HepG2 (cell line): ENCODE results near the gene COQ9. TPM values are rescaled to one million over a fixed set of nuclear protein-coding genes. Genes with fewer than 3 reads are reported as not detected.

Source experiments
- ARID4A ChIP-seq: sonication (generic); formaldehyde crosslinking; IDR thresholded peaks from 2 replicates; pipeline ENCODE4 v1.5.0; 2020; ENCODE audit warnings: mild to moderate bottlenecking, missing genetic modification reagents, borderline replicate concordance
- CBX1 ChIP-seq: IDR thresholded peaks from one replicate; pipeline ENCODE4 v1.6.1; 2016; ENCODE audit warnings: antibody characterized with exemption, low read depth
- GMEB2 ChIP-seq: IDR thresholded peaks from 2 replicates; pipeline ENCODE4 v1.6.1; 2016; ENCODE audit warnings: missing biosample characterization, missing genetic modification reagents, low read depth
- HES4 ChIP-seq: sonication (generic); formaldehyde crosslinking; IDR thresholded peaks from 2 replicates; pipeline ENCODE4 v1.9.0; 2021; ENCODE audit warnings: mild to moderate bottlenecking, missing genetic modification reagents, borderline replicate concordance
- HINFP ChIP-seq: sonication (generic); formaldehyde crosslinking; IDR thresholded peaks from 2 replicates; pipeline ENCODE4 v1.4.0; 2020; ENCODE audit warnings: low read depth, mild to moderate bottlenecking, missing genetic modification reagents
- MEIS1 ChIP-seq: sonication (generic); formaldehyde crosslinking; IDR thresholded peaks from 2 replicates; pipeline ENCODE4 v1.9.0; 2021; ENCODE audit warnings: mild to moderate bottlenecking, missing genetic modification reagents, moderate library complexity, borderline replicate concordance
- NCOR1 ChIP-seq: fragments of 200-600 bp; sonication (generic); IDR thresholded peaks from 2 replicates; pipeline ENCODE4 v1.7.0; 2017; ENCODE audit warnings: antibody characterized with exemption, low read length, borderline replicate concordance
- NFKBIZ ChIP-seq: IDR thresholded peaks from 2 replicates; pipeline ENCODE4 v1.6.1; 2018; ENCODE audit warnings: missing genetic modification reagents, missing compliant biosample characterization
- NPAS2 ChIP-seq: sonication (generic); formaldehyde crosslinking; IDR thresholded peaks from 2 replicates; pipeline ENCODE4 v1.8.0; 2022; ENCODE audit warnings: mild to moderate bottlenecking, missing genetic modification reagents, borderline replicate concordance
- NR1H2 ChIP-seq: sonication (generic); formaldehyde crosslinking; IDR thresholded peaks from 2 replicates; pipeline ENCODE4 v1.8.1; 2022; ENCODE audit warnings: low read depth, missing genetic modification reagents, borderline replicate concordance
- RBM22 ChIP-seq: fragments of 200-400 bp; formaldehyde crosslinking; optimal IDR thresholded peaks from 2 replicates; pipeline ENCODE3; 2017; ENCODE audit warnings: mild to moderate bottlenecking, low read length, moderate library complexity
- SPEN ChIP-seq: sonication (generic); formaldehyde crosslinking; IDR thresholded peaks from 2 replicates; pipeline ENCODE4 v1.5.1; 2020; ENCODE audit warnings: low read depth, mild to moderate bottlenecking, missing genetic modification reagents
- SSRP1 ChIP-seq: IDR thresholded peaks from 2 replicates; pipeline ENCODE4 v1.6.1; 2016; ENCODE audit warnings: control low read depth
- SUZ12 ChIP-seq: fragments of 150-350 bp; IDR thresholded peaks from 2 replicates; pipeline ENCODE4 v1.6.1; 2014; ENCODE audit warnings: low read depth, low read length
- TRIM24 ChIP-seq: sonication (generic); formaldehyde crosslinking; IDR thresholded peaks from 2 replicates; pipeline ENCODE4 v1.8.0; 2022; ENCODE audit warnings: mild to moderate bottlenecking, missing genetic modification reagents
- ZNF225 ChIP-seq: sonication (generic); formaldehyde crosslinking; IDR thresholded peaks from 2 replicates; pipeline ENCODE4 v1.4.0; 2020; ENCODE audit warnings: mild to moderate bottlenecking, missing genetic modification reagents
- ZNF432 ChIP-seq: sonication (generic); formaldehyde crosslinking; IDR thresholded peaks from 2 replicates; pipeline ENCODE4 v1.5.0; 2020; ENCODE audit warnings: missing genetic modification reagents, mild to moderate bottlenecking, borderline replicate concordance
- ZNF777 ChIP-seq: sonication (generic); formaldehyde crosslinking; IDR thresholded peaks from 2 replicates; pipeline ENCODE4 v1.4.0; 2020; ENCODE audit warnings: missing genetic modification reagents
- ZNF839 ChIP-seq: sonication (generic); formaldehyde crosslinking; IDR thresholded peaks from 2 replicates; pipeline ENCODE4 v1.4.0; 2020; ENCODE audit warnings: missing genetic modification reagents, mild to moderate bottlenecking, borderline replicate concordance
- polyA plus RNA-seq, 8 experiments: library from polyadenylated mRNA; depleted of rRNA in 3 of 8; stranded (reverse) in 7 of 8; unstranded in 1 of 8; fragments of >200 nt; fragmentation: Illumina TruSeq in 4 of 8; extraction: Trizol in 4 of 8; gene quantifications; 2 replicates each; pipeline versions ENCODE4 v1.2.1 to v1.2.3, GENCODE V29; 2011 to 2016; ENCODE audit warnings: low read depth in 4 of 8, missing spikeins in 1 of 8, mixed read lengths in 1 of 8; ENCODE audit not compliant: insufficient read depth in 1 of 8
- total RNA-seq, 5 experiments: library from RNA; depleted of rRNA; stranded (reverse); fragments of >200 nt; fragmentation: Illumina TruSeq; extraction: Trizol; gene quantifications; 2 replicates each; pipeline ENCODE4 v1.2.3, GENCODE V29; 2016; ENCODE audit warnings: low read depth in 1 of 5

COQ9 gene
- total and polyA plus RNA-seq, 2 of the 13 experiments (the other 11 are each of a cell fraction or from before 2014, with no cell fraction given), result 57.5 to 108 TPM

- TF ChIP-seq ARID4A (no peak; the same call in 1 of the 2 replicates), SPEN (peak; percentile 64), HINFP (CRISPR knock-in tag) (peak; percentile 31; the same call in 1 of the 2 replicates), HES4 (CRISPR knock-in tag) (no peak), NPAS2 (CRISPR knock-in tag) (no peak), SUZ12 (no peak), RBM22 (peak; percentile 91), ZNF225 (CRISPR knock-in tag) (peak; percentile 41; the same call in 1 of the 2 replicates), TRIM24 (no peak), NFKBIZ (CRISPR knock-in tag) (peak; percentile 62; the same call in 1 of the 2 replicates), NR1H2 (no peak), GMEB2 (CRISPR knock-in tag) (no peak), CBX1 (peak; percentile 63), NCOR1 (peak; percentile 93; the same call in 1 of the 2 replicates), SSRP1 (CRISPR knock-in tag) (no peak), ZNF839 (CRISPR knock-in tag) (no peak), MEIS1 (no peak), ZNF432 (no peak), ZNF777 (CRISPR knock-in tag) (no peak)
Observed at GRCh38 chr16:57471852-57472664, 24.8 kb downstream of the COQ9 start (continued).
